GM23248 (cell line): Measurements from ENCODE around the gene PAQR7.

Source experiments
- EZH2 ChIP-seq: fragments of 200-600 bp; sonication (generic); IDR thresholded peaks from 2 replicates; pipeline ENCODE4 v1.6.1; 2018; ENCODE audit warnings: antibody characterized with exemption, mild to moderate bottlenecking; ENCODE audit not compliant: insufficient read depth, poor library complexity, severe bottlenecking
- EZH2phosphoT487 ChIP-seq: fragments of 200-600 bp; sonication (generic); IDR thresholded peaks from 2 replicates; pipeline ENCODE4 v1.6.1; 2018; ENCODE audit warnings: antibody characterized with exemption, moderate library complexity, mild to moderate bottlenecking, low read depth; ENCODE audit not compliant: insufficient read depth

GRCh38 chr1:25903986-25904385 is 28.5 kb upstream of the PAQR7 start:
- no peak for TF ChIP-seq EZH2
- no peak for TF ChIP-seq EZH2phosphoT487
